Midbrain (tissue), 1 donor: ENCODE results near the gene PCK2.

Source experiments
- DNase-seq: peaks from one replicate; lab custom pipeline; 2025; lab: John Stamatoyannopoulos, UW

The PCK2 gene

GRCh38 chr14:24075485-24076301 lies 18.4 kb upstream of the PCK2 start:
- DNase-seq = no peak

- DNase-seq = no peak
Measured at GRCh38 chr14:24076302-24076601, 17.9 kb upstream of the PCK2 start.

- DNase-seq = no peak
Measured at GRCh38 chr14:24077086-24077485, 17.0 kb upstream of the PCK2 start.

GRCh38 chr14:24078146-24078545 lies 16.0 kb upstream of the PCK2 start:
- DNase-seq = no peak

GRCh38 chr14:24079491-24080141 lies 14.5 kb upstream of the PCK2 start:
- DNase-seq = no peak

GRCh38 chr14:24080142-24080530 lies 14.0 kb upstream of the PCK2 start:
- DNase-seq = no peak

GRCh38 chr14:24080888-24081738 lies 13.0 kb upstream of the PCK2 start:
- DNase-seq = peak; percentile 39

GRCh38 chr14:24081739-24082211 lies 12.3 kb upstream of the PCK2 start:
- DNase-seq = no peak

GRCh38 chr14:24082411-24083080 lies 11.6 kb upstream of the PCK2 start:
- no peak for DNase-seq

- no peak for DNase-seq
Measured at GRCh38 chr14:24083462-24083861, 10.6 kb upstream of the PCK2 start.

- DNase-seq = no peak
Measured at GRCh38 chr14:24084440-24084839, 9.7 kb upstream of the PCK2 start.

GRCh38 chr14:24085215-24085614 lies 8.9 kb upstream of the PCK2 start:
- DNase-seq = no peak

- no peak for DNase-seq
Measured at GRCh38 chr14:24086193-24086955, 7.7 kb upstream of the PCK2 start.

GRCh38 chr14:24087004-24087403 lies 7.1 kb upstream of the PCK2 start:
- DNase-seq = no peak

- DNase-seq = no peak
Measured at GRCh38 chr14:24088095-24088494, 6.0 kb upstream of the PCK2 start.

- DNase-seq = no peak
Measured at GRCh38 chr14:24089890-24090289, 4.2 kb upstream of the PCK2 start.

- no peak for DNase-seq
Measured at GRCh38 chr14:24092110-24092504, 2.0 kb upstream of the PCK2 start.

GRCh38 chr14:24092505-24093206 lies 1.5 kb upstream of the PCK2 start:
- no peak for DNase-seq

GRCh38 chr14:24093207-24093900 lies 757 bp upstream of the PCK2 start:
- no peak for DNase-seq

- no peak for DNase-seq
Measured at GRCh38 chr14:24094841-24095270, 745 bp downstream of the PCK2 start.
